GM18508 (cell line): Measurements from ENCODE around the gene UFSP1.
"Not testable (repeated sequence)": the region's sequence is repeated elsewhere in the genome, so short reads cannot be mapped to it uniquely, and the experiment has no call there.

ENCODE experiments used
- ATAC-seq: cut with Tn5 transposase; IDR thresholded peaks from one replicate; pipeline ENCODE4 v1.9.1; 2021; ENCODE audit warnings: moderate number of reproducible peaks; ENCODE audit not compliant: insufficient read depth, unreplicated experiment

Gene UFSP1

GRCh38 chr7:100863406-100863950 is 26.0 kb downstream of the UFSP1 start:
- no peak for ATAC-seq

GRCh38 chr7:100861616-100861985 is 27.9 kb downstream of the UFSP1 start:
- ATAC-seq: no peak

GRCh38 chr7:100860702-100861615 is 28.6 kb downstream of the UFSP1 start:
- ATAC-seq: no peak

- ATAC-seq: no peak
Measured at GRCh38 chr7:100859856-100860255, 29.7 kb downstream of the UFSP1 start.

- no peak for ATAC-seq
Measured at GRCh38 chr7:100856871-100857282, 32.6 kb downstream of the UFSP1 start.

GRCh38 chr7:100855515-100855914 is 34.0 kb downstream of the UFSP1 start:
- no peak for ATAC-seq

GRCh38 chr7:100854899-100855298 is 34.6 kb downstream of the UFSP1 start:
- not testable (repeated sequence) for ATAC-seq

- ATAC-seq: no peak
Measured at GRCh38 chr7:100854146-100854895, 35.2 kb downstream of the UFSP1 start.

- no peak for ATAC-seq
Measured at GRCh38 chr7:100852048-100852872, 37.3 kb downstream of the UFSP1 start, which contains the start of gene SLC12A9. Gene SLC12A9 (plus strand): TSS chr7:100852713. CDS start chr7:100854198, 1,485 bp downstream.

GRCh38 chr7:100847360-100847759 is 42.2 kb downstream of the UFSP1 start:
- no peak for ATAC-seq

- ATAC-seq: no peak
Measured at GRCh38 chr7:100840470-100841100, 48.9 kb downstream of the UFSP1 start.

GRCh38 chr7:100839361-100839760 is 50.2 kb downstream of the UFSP1 start:
- no peak for ATAC-seq
